Esophagus squamous epithelium (tissue), 5 donors: ENCODE data around the gene MROH8. TPM values are rescaled to one million over a fixed set of nuclear protein-coding genes. Genes with fewer than 3 reads are reported as not detected.

ENCODE experiments used
- DNase-seq: peaks from one replicate; lab custom pipeline; 2025; lab: John Stamatoyannopoulos, UW
- H3K27ac ChIP-seq, 4 donors: fragments of 200-600 bp; sonication (generic); one replicate each; pipeline ENCODE4 v1.5.1; 2016 to 2019; ENCODE audit warnings: mild to moderate bottlenecking in 1 of 4
- H3K27me3 ChIP-seq, 4 donors: fragments of 200-600 bp; sonication (generic); 1 replicate in 3 of 4; 2 replicates in 1 of 4; pipeline versions ENCODE4 v1.5.1 to v1.6.0; 2017 to 2021; ENCODE audit warnings: antibody characterized with exemption in 1 of 4
- H3K36me3 ChIP-seq, 3 donors: fragments of 200-600 bp; sonication (generic); one replicate each; pipeline ENCODE4 v1.5.1; 2016 to 2019
- H3K4me1 ChIP-seq, 3 donors: fragments of 200-600 bp; sonication (generic); one replicate each; pipeline ENCODE4 v1.5.1; 2017 to 2019
- H3K4me3 ChIP-seq, 4 donors: fragments of 200-600 bp; sonication (generic); 1 replicate in 3 of 4; 2 replicates in 1 of 4; pipeline ENCODE4 v1.5.1; 2016 to 2019; ENCODE audit warnings: mild to moderate bottlenecking in 2 of 4, moderate library complexity in 1 of 4
- H3K9me3 ChIP-seq, 3 donors: fragments of 200-600 bp; sonication (generic); one replicate each; pipeline ENCODE4 v1.5.1; 2016 to 2019
- POLR2A ChIP-seq, 4 donors: fragments of 450-650 bp; IDR thresholded peaks; one replicate each; pipeline ENCODE4 v1.6.1; 2017; ENCODE audit warnings: antibody characterized with exemption in 4 of 4, mild to moderate bottlenecking in 4 of 4, moderate library complexity in 3 of 4
- WGBS, 2 donors: methylation state at CpG; one replicate each; pipeline ENCODE4 v1.1.5; 2018; 5-methylcytosine and 5-hydroxymethylcytosine counted together
- intact Hi-C: fragments of 100-400 bp; cut with DNase I; formaldehyde crosslinking; loops from one replicate; pipeline ENCODE4 v1.15.0; 2022
- total RNA-seq, 4 donors: library from RNA; depleted of rRNA; stranded (reverse); fragments of >200 nt; gene quantifications; one replicate each; pipeline ENCODE4 v1.1.0, GENCODE V29; 2016
- TF ChIP-seq, protein P1 (sequence below), 6 experiments: fragments of 450-650 bp in 4 of 6; fragments of 200-600 bp in 2 of 6; sonication (generic) in 2 of 6; IDR thresholded peaks; one replicate each; pipeline ENCODE4 v1.5.1; 2016 to 2019; ENCODE audit warnings: antibody characterized with exemption in 6 of 6, mild to moderate bottlenecking in 4 of 6, moderate library complexity in 4 of 6
- donor health status: DM: yes; HTN: yes; CAD: no.

MROH8 gene
- total RNA-seq, 4 donors from 2014 or later, result 0.40 to 0.95 (median 0.55) TPM

- Histone ChIP-seq H3K36me3 (no peaks in the 10 kb centered on the region), H3K9me3 (no peaks in the 10 kb centered on the region), H3K4me1 (peaks cover 0 to 6% (median 0%) of the 10 kb centered on the region in 3 donors), H3K4me3 (no peak overlapping the region), H3K27me3 (no peaks in the 10 kb centered on the region), H3K27ac (no peak overlapping the region)
- intact Hi-C loops, result no loop called here
- no peak for DNase-seq
- TF ChIP-seq, protein P1, sequence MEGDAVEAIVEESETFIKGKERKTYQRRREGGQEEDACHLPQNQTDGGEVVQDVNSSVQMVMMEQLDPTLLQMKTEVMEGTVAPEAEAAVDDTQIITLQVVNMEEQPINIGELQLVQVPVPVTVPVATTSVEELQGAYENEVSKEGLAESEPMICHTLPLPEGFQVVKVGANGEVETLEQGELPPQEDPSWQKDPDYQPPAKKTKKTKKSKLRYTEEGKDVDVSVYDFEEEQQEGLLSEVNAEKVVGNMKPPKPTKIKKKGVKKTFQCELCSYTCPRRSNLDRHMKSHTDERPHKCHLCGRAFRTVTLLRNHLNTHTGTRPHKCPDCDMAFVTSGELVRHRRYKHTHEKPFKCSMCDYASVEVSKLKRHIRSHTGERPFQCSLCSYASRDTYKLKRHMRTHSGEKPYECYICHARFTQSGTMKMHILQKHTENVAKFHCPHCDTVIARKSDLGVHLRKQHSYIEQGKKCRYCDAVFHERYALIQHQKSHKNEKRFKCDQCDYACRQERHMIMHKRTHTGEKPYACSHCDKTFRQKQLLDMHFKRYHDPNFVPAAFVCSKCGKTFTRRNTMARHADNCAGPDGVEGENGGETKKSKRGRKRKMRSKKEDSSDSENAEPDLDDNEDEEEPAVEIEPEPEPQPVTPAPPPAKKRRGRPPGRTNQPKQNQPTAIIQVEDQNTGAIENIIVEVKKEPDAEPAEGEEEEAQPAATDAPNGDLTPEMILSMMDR (IDR thresholded peaks at IDR 0.05), result no peak
- TF ChIP-seq POLR2A (IDR thresholded peaks at IDR 0.05), result no peak
- WGBS, 2 donors, result 93 to 95% methylated on average over 3 to 6 of the region's 6 CpGs
Measured at GRCh38 chr20:37102571-37102970, 76.8 kb downstream of the MROH8 start.

GRCh38 chr20:37096415-37097041 lies 82.8 kb downstream of the MROH8 start:
- 57 to 66% methylated on average over 10 of the region's 11 CpGs for WGBS, 2 donors
- no peak for DNase-seq
- intact Hi-C loops, result no loop called here
- no peaks in the 10 kb centered on the region for H3K27me3 ChIP-seq
- H3K9me3 ChIP-seq, result no peaks in the 10 kb centered on the region
- TF ChIP-seq POLR2A (IDR thresholded peaks at IDR 0.05), result no peak
- TF ChIP-seq, protein P1 (IDR thresholded peaks at IDR 0.05), result no peak
- peak overlapping the region; percentile 78 to 92 (median 84) for H3K27ac ChIP-seq
- H3K4me3 ChIP-seq, result peak overlapping the region; percentile 88 to 94 (median 92)
- H3K36me3 ChIP-seq, result peaks cover 0 to 7% (median 0%) of the 10 kb centered on the region in 3 donors
- peaks cover 0 to 29% (median 11%) of the 10 kb centered on the region in 3 donors for H3K4me1 ChIP-seq

DNA sequence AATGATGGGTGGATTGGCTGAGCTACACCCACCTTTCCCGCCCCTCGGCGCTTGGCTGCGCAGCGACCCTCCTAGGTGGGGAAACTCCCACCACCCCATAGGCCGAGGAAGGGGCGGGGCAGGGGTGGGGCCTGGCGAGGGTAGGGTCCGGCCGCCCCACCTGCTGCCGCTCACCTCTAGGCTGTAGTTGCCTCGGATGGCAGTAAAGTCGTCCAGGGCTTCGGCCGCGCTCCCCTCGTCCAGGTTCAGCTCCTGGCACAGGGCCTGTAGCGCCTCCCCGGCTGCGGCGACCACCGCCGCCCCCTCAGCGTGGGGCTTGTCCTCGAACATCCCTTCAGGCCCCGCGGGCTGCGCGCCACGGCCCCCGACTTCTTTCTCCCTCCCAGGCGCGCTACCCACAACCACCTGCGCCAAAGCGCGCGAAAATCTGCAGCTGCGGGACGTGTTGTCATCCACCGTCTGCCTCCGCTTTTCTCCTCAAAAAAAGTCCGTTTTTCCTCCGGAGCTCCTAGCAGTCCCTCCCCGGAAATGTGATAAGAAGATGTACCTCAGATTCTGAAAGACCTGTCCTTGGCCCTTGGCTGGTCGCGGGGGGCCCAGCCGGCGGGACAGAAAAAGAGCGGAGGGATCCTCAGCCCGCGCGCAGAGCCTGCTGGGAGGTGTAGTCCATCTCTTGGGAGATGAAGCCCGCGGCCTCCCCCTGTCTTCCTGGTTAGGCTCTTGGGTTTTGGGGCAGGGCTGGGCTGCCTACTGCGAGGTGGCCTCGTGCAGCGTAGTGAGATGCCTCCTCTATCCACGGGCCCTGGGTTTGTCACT lies 83.5 kb downstream of the MROH8 start, which contains the start of gene RBL1:
Gene RBL1 (minus strand): TSS at position 399 of the 816 bp plus-strand sequence. CDS start 69 bp downstream, at position 330.
- intact Hi-C loops, result no loop called here
- Histone ChIP-seq H3K36me3 (peaks cover 0 to 12% (median 0%) of the 10 kb centered on the region in 3 donors), H3K27me3 (no peaks in the 10 kb centered on the region), H3K9me3 (no peaks in the 10 kb centered on the region), H3K4me1 (peaks cover 0 to 29% (median 11%) of the 10 kb centered on the region in 3 donors), H3K27ac (peak within 1 kb of the TSS; percentile 78 to 92 (median 84)), H3K4me3 (peak within 1 kb of the TSS; percentile 88 to 94 (median 92))
- TF ChIP-seq POLR2A (IDR thresholded peaks at IDR 0.05), result peak in 1 of 4 donors; percentile 60
- TF ChIP-seq, protein P1 (IDR thresholded peaks at IDR 0.05), result peak; percentile 21 to 84 (median 42)
- WGBS, 2 donors, result 0 to 1% methylated on average over 11 to 13 of the region's 58 CpGs
- DNase-seq, result peak; percentile 27

GRCh38 chr20:37095108-37095598 lies 84.2 kb downstream of the MROH8 start:
- Histone ChIP-seq H3K27ac (peak overlapping the region; percentile 78 to 92 (median 84)), H3K9me3 (no peaks in the 10 kb centered on the region), H3K4me1 (peaks cover 0 to 29% (median 11%) of the 10 kb centered on the region in 3 donors), H3K4me3 (peak overlapping the region; percentile 88 to 94 (median 92)), H3K27me3 (no peaks in the 10 kb centered on the region), H3K36me3 (peaks cover 0 to 16% (median 0%) of the 10 kb centered on the region in 3 donors)
- DNase-seq, result no peak
- 0 to 5% methylated on average over 10 to 18 of the region's 19 CpGs for WGBS, 2 donors
- intact Hi-C loops, result no loop called here
- TF ChIP-seq, protein P1 (IDR thresholded peaks at IDR 0.05), result no peak
- TF ChIP-seq POLR2A (IDR thresholded peaks at IDR 0.05), result no peak
